ENCODE measurements around the gene NCAM2.

- TF ChIP-seq CTCF (conservative IDR thresholded peaks at IDR 0.05; ENCODE audit: low read depth, low read length), result no peak
- TF ChIP-seq EZH2 (IDR thresholded peaks at IDR 0.05; ENCODE audit: low read length, unreplicated experiment), result no peak
Measured at GRCh38 chr21:21463456-21463855, 465.2 kb downstream of the NCAM2 start.

Measured in PC-3 (cell line).